Measurements from ENCODE around the gene HHIPL1.

HHIPL1 gene

GRCh38 chr14:99726538-99727095 lies 81.7 kb downstream of the HHIPL1 start:
- Histone ChIP-seq H3K36me3 (ENCODE audit: control insufficient read depth, low read length) (no peaks in the 10 kb centered on the region), H3K4me2 (ENCODE audit: low read length) (no peak overlapping the region), H3K4me3 (ENCODE audit: low read length) (no peak overlapping the region), H3K9me2 (replicated peaks; ENCODE audit: control insufficient read depth, low read length) (no peaks in the 10 kb centered on the region), H3K4me1 (ENCODE audit: control insufficient read depth, low read length) (no peaks in the 10 kb centered on the region), H4K20me1 (ENCODE audit: control insufficient read depth, insufficient read depth, low read depth, low read length) (no peaks in the 10 kb centered on the region), H3K9me3 (ENCODE audit: control insufficient read depth, insufficient read depth, low read length) (no peaks in the 10 kb centered on the region), H3F3A (ENCODE audit: control insufficient read depth, insufficient read depth) (no peaks in the 10 kb centered on the region), H3K27ac (ENCODE audit: low read depth, low read length) (no peak overlapping the region), H3K27me3 (ENCODE audit: control insufficient read depth, low read length) (no peaks in the 10 kb centered on the region), H3K79me2 (ENCODE audit: control insufficient read depth, low read length) (no peaks in the 10 kb centered on the region)
- no peak for TF ChIP-seq CTCF (IDR thresholded peaks at IDR 0.05; ENCODE audit: low read depth, low read length, poor library complexity, severe bottlenecking)
- TF ChIP-seq EZH2phosphoT487 (IDR thresholded peaks at IDR 0.05; ENCODE audit: borderline replicate concordance, low read length): no peak

- Histone ChIP-seq H3K36me3 (ENCODE audit: control insufficient read depth, low read length) (no peaks in the 10 kb centered on the region), H3K27me3 (ENCODE audit: control insufficient read depth, low read length) (no peaks in the 10 kb centered on the region), H3K9me2 (replicated peaks; ENCODE audit: control insufficient read depth, low read length) (no peaks in the 10 kb centered on the region), H3K4me1 (ENCODE audit: control insufficient read depth, low read length) (no peaks in the 10 kb centered on the region), H3K79me2 (ENCODE audit: control insufficient read depth, low read length) (no peaks in the 10 kb centered on the region), H4K20me1 (ENCODE audit: control insufficient read depth, insufficient read depth, low read depth, low read length) (no peaks in the 10 kb centered on the region), H3K4me3 (ENCODE audit: low read length) (no peak overlapping the region), H3K4me2 (ENCODE audit: low read length) (no peak overlapping the region), H3F3A (ENCODE audit: control insufficient read depth, insufficient read depth) (no peaks in the 10 kb centered on the region), H3K27ac (ENCODE audit: low read depth, low read length) (no peak overlapping the region), H3K9me3 (ENCODE audit: control insufficient read depth, insufficient read depth, low read length) (no peaks in the 10 kb centered on the region)
- TF ChIP-seq CTCF (IDR thresholded peaks at IDR 0.05; ENCODE audit: low read depth, low read length, poor library complexity, severe bottlenecking) (no peak), EZH2phosphoT487 (IDR thresholded peaks at IDR 0.05; ENCODE audit: borderline replicate concordance, low read length) (no peak)
Observed at GRCh38 chr14:99727096-99727870, 82.4 kb downstream of the HHIPL1 start.

- Histone ChIP-seq H3K36me3 (ENCODE audit: control insufficient read depth, low read length) (no peaks in the 10 kb centered on the region), H3K9me3 (ENCODE audit: control insufficient read depth, insufficient read depth, low read length) (no peaks in the 10 kb centered on the region), H3K27ac (ENCODE audit: low read depth, low read length) (no peak overlapping the region), H3F3A (ENCODE audit: control insufficient read depth, insufficient read depth) (no peaks in the 10 kb centered on the region), H3K79me2 (ENCODE audit: control insufficient read depth, low read length) (no peaks in the 10 kb centered on the region), H4K20me1 (ENCODE audit: control insufficient read depth, insufficient read depth, low read depth, low read length) (no peaks in the 10 kb centered on the region), H3K4me2 (ENCODE audit: low read length) (no peak overlapping the region), H3K4me1 (ENCODE audit: control insufficient read depth, low read length) (no peaks in the 10 kb centered on the region), H3K9me2 (replicated peaks; ENCODE audit: control insufficient read depth, low read length) (no peaks in the 10 kb centered on the region), H3K4me3 (ENCODE audit: low read length) (no peak overlapping the region), H3K27me3 (ENCODE audit: control insufficient read depth, low read length) (no peaks in the 10 kb centered on the region)
- no peak for TF ChIP-seq EZH2phosphoT487 (IDR thresholded peaks at IDR 0.05; ENCODE audit: borderline replicate concordance, low read length)
- TF ChIP-seq CTCF (IDR thresholded peaks at IDR 0.05; ENCODE audit: low read depth, low read length, poor library complexity, severe bottlenecking): no peak
Observed at GRCh38 chr14:99728231-99728920, 83.4 kb downstream of the HHIPL1 start.

Data from DOHH2 (cell line).